NT2/D1 (cell line): Measurements from ENCODE around the gene B4GALT5.

ENCODE experiments used
- DNase-seq: peaks from one replicate; pipeline ENCODE4 v3.0.0-alpha.2; 2011; ENCODE audit warnings: low read depth, low spot score
- H3K27me3 ChIP-seq: 2 replicates; pipeline ENCODE4 v1.6.0; 2011; ENCODE audit warnings: mild to moderate bottlenecking; ENCODE audit not compliant: insufficient read length, insufficient read depth
- H3K36me3 ChIP-seq: 2 replicates; pipeline ENCODE4 v1.6.1; 2011; ENCODE audit warnings: mild to moderate bottlenecking, low read length, mixed read lengths; ENCODE audit not compliant: insufficient read depth, insufficient read length
- H3K4me1 ChIP-seq: 2 replicates; pipeline ENCODE4 v1.5.1; 2011; ENCODE audit not compliant: insufficient read depth, insufficient read length
- H3K4me3 ChIP-seq: 2 replicates; pipeline ENCODE4 v1.5.1; 2011; ENCODE audit warnings: low read depth; ENCODE audit not compliant: insufficient read length
- H3K9ac ChIP-seq: 2 replicates; pipeline ENCODE4 v1.6.0; 2011; ENCODE audit warnings: low read depth; ENCODE audit not compliant: insufficient read length
- H3K9me3 ChIP-seq: 2 replicates; pipeline ENCODE4 v1.5.1; 2011; ENCODE audit warnings: mild to moderate bottlenecking, low read length; ENCODE audit not compliant: insufficient read depth
- SUZ12 ChIP-seq: IDR thresholded peaks from 2 replicates; pipeline ENCODE4 v1.6.1; 2011; ENCODE audit not compliant: insufficient read length, insufficient read depth; ENCODE audit errors: extremely low read depth
- YY1 ChIP-seq: IDR thresholded peaks from 2 replicates; pipeline ENCODE4 v1.6.1; 2011; ENCODE audit not compliant: insufficient read length, insufficient read depth
- ZNF274 ChIP-seq: IDR thresholded peaks from 2 replicates; pipeline ENCODE4 v1.6.1; 2011; ENCODE audit warnings: mild to moderate bottlenecking, low read depth, low read length

The B4GALT5 gene

DNA sequence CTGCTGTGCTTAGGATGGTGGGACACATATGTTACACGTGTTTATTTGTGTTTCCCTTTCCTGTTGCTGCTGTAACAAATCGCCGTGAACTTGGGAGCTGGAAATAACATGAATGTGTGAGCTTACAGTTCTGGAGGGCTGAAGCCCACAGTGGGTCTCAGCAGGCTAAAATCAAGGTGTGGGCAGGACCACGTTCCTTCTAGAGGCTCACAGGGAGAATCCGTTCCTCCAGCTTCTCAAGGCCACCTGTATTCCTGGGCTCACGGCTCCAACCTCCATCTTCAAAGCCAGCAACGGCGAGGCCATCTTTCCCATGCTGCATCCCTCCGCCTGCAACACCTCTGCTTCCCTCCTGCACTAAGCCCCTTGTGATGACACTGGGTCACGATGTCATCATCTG lies 118.3 kb downstream of the B4GALT5 start:
- H3K36me3 ChIP-seq = no peaks in the 10 kb centered on the region
- H3K27me3 ChIP-seq = no peaks in the 10 kb centered on the region
- no peak overlapping the region for H3K4me3 ChIP-seq
- no peak overlapping the region for H3K9ac ChIP-seq
- H3K4me1 ChIP-seq = peaks cover 19% of the 10 kb centered on the region
- no peak for DNase-seq
- H3K9me3 ChIP-seq = no peaks in the 10 kb centered on the region
- no peak for TF ChIP-seq SUZ12
- TF ChIP-seq YY1 = no peak
- no peak for TF ChIP-seq ZNF274

DNA sequence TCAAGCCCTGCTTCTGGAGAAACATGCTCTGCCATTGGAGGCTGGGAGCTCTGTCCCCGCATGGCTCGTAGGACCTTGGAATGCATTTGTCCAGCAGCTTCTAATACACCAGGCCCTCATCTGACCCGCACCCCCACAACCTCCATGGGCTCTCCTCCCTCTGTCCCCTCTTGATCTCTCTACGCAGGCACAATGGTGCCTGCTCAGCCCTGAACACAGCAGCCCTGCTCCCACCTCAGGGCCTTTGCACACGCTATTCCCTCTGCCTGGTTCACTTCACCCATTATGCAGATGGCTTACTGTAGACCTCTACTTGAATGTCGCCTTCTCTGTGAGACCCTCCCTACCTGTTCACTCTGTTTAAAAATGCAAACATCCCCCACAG lies 118.8 kb downstream of the B4GALT5 start:
- Histone ChIP-seq H3K27me3 (no peaks in the 10 kb centered on the region), H3K9ac (no peak overlapping the region), H3K36me3 (no peaks in the 10 kb centered on the region), H3K4me1 (peaks cover 19% of the 10 kb centered on the region), H3K4me3 (no peak overlapping the region), H3K9me3 (no peaks in the 10 kb centered on the region)
- TF ChIP-seq YY1 (no peak), ZNF274 (no peak), SUZ12 (no peak)
- no peak for DNase-seq

DNA sequence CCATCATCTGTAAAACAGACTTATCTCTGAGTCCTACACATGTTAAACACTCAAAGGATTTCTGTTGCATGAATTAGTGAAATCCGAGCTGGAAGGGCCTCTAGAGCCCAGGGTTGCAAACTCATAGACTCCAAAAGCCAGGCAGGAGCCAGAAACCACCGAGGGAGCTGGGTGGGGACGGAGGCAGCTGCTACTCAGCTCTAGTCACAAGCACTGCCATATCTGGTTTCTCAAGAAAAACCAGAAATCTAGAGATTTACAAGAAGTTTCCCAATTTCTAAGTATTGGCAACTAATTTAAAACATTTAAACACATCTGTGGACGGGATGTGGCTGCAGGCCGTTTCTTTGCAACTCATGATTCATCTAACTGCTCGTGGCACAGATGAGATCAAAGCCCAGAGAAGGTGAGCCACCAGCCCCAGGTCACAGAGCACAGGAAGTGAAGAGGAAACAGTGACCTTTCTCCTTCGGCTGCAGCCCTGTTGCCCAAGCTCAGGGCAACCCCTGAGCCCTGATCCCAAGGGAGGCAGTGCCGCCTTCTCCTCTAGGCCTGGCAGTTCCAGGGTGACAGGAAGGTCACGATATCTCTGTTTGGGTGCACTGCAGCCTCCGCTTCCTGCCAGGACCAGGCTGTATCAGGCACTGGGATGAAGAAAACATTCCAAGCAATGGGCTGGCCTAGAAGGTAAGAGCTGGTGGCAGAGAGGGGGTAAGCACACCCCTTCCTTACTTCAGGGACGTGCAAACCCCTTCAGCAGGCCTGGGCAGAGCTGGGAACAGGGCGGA lies 119.3 kb downstream of the B4GALT5 start:
- no peak for TF ChIP-seq YY1
- TF ChIP-seq SUZ12 = no peak
- TF ChIP-seq ZNF274 = no peak
- Histone ChIP-seq H3K4me3 (no peak overlapping the region), H3K9me3 (no peaks in the 10 kb centered on the region), H3K27me3 (no peaks in the 10 kb centered on the region), H3K9ac (no peak overlapping the region), H3K36me3 (no peaks in the 10 kb centered on the region), H3K4me1 (peaks cover 19% of the 10 kb centered on the region)
- no peak for DNase-seq

DNA sequence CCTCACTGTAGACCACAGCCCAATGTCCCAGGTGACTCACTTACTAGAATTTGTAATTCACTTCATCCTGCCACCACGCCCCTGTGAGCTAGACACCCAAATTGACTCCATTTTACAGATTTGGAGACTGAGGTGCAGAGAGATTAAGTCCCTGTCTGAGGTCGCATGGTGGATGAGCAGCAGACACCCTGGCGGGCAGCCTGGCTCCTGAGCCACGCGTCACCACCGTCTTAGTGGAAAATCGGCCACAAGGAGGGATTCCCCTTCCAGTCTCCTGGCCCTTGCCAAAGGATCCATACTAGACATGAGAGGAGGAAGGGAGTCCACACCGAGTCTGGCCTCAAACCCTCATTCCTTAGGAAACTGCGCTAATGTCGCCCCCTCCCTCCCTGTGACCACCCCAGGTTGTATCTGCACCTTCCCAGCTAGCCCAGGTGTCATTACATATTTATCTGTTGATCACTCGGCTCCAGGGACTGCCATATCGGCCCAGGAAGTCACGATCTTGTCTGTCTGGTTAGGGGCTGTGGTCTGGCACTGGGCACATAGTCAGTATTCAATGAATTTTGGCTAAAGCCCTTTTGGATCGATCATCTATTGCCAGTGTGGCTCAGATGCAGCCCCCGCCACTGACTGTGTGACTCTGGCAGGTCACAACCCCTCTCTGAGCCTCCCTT lies 120.1 kb downstream of the B4GALT5 start:
- no peak overlapping the region for H3K4me3 ChIP-seq
- peaks cover 19% of the 10 kb centered on the region for H3K4me1 ChIP-seq
- DNase-seq = no peak

DNA sequence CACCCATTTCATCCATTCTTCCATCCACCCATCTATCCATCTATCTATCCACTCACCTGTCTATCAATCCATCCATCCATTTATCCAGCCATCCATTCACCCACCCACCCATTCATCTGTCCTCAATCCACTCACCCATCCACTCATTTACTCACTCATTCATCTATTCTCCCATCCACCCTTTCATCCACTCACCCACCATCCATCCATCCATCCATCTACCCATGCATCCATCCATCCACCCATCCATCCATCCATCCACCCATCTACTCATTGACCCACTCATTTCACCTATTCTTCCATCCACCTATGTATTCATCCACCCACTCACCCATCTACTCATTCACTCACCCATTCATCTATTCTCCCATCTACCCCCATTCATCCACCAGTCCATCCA lies 121.6 kb downstream of the B4GALT5 start:
- Histone ChIP-seq H3K9me3 (no peaks in the 10 kb centered on the region), H3K27me3 (no peaks in the 10 kb centered on the region), H3K36me3 (no peaks in the 10 kb centered on the region), H3K4me1 (peaks cover 21% of the 10 kb centered on the region), H3K9ac (no peak overlapping the region), H3K4me3 (no peak overlapping the region)
- DNase-seq = no peak
- TF ChIP-seq SUZ12 = no peak
- TF ChIP-seq ZNF274 = no peak
- TF ChIP-seq YY1 = no peak

More for the DNA sequence above, 120.1 kb downstream of the B4GALT5 start:
- Histone ChIP-seq H3K9ac (no peak overlapping the region), H3K9me3 (no peaks in the 10 kb centered on the region), H3K36me3 (no peaks in the 10 kb centered on the region), H3K27me3 (no peaks in the 10 kb centered on the region)
- TF ChIP-seq SUZ12 (no peak), ZNF274 (no peak), YY1 (no peak)

DNA sequence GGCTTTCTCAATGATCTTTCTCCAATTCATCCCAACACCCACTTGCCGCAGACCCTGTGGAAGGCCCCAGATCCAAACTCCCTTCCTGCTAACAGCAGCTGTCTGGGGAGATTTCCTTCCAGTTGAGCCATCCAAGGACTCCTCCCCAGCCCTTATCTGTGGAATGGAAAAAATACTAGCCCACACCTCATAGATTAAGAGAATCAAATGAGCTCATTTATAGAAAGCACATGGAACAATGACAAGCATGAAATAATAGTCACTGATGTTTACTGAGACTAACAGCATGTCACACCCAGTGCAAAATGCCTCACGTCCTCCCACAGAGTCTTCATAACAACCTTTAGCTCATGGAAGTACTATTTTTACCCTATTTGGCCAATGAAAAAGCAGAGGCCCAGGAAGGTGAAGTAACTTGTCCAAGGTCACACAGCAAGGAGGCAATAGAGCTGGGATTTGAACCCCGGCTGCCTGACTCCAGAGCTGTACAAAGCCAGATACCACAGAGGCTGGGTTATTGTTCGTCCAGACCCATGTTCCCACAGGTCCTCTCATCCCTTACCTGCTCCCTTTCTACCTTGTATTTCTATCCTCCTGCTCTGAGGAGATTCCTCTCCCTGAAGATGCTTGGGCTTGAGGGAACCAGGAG lies 122.3 kb downstream of the B4GALT5 start:
- peaks cover 19% of the 10 kb centered on the region for H3K4me1 ChIP-seq
- no peaks in the 10 kb centered on the region for H3K36me3 ChIP-seq
- no peaks in the 10 kb centered on the region for H3K27me3 ChIP-seq
- H3K9me3 ChIP-seq = no peaks in the 10 kb centered on the region
- no peak for DNase-seq
- H3K4me3 ChIP-seq = no peak overlapping the region
- H3K9ac ChIP-seq = no peak overlapping the region
- TF ChIP-seq YY1 = no peak
- TF ChIP-seq SUZ12 = no peak
- TF ChIP-seq ZNF274 = no peak
